Endodermal cell (in vitro differentiated cells): Measurements from ENCODE around the gene CST2. TPM values are rescaled to one million over a fixed set of nuclear protein-coding genes. Genes with fewer than 3 reads are reported as not detected.
"Not testable (repeated sequence)": the region's sequence is repeated elsewhere in the genome, so short reads cannot be mapped to it uniquely, and the experiment has no call there.

Experiments used
- DNase-seq: peaks from one replicate; pipeline ENCODE4 v3.0.0-alpha.2; 2017
- H3K27ac ChIP-seq: 2 replicates; pipeline ENCODE4 v1.5.1; 2013; ENCODE audit warnings: mild to moderate bottlenecking, low read depth, low read length, moderate library complexity
- H3K27me3 ChIP-seq: 2 replicates; pipeline ENCODE4 v1.6.1; 2013; ENCODE audit warnings: mild to moderate bottlenecking, low read length, moderate library complexity; ENCODE audit not compliant: insufficient read depth, control insufficient read depth, poor library complexity, severe bottlenecking
- H3K36me3 ChIP-seq: 2 replicates; pipeline ENCODE4 v1.7.0; 2013; ENCODE audit warnings: mild to moderate bottlenecking, low read length, moderate library complexity; ENCODE audit not compliant: control insufficient read depth, insufficient read depth
- H3K4me1 ChIP-seq: one replicate; pipeline ENCODE4 v1.7.0; 2013; ENCODE audit warnings: low read length; ENCODE audit not compliant: control insufficient read depth, insufficient read depth
- H3K4me3 ChIP-seq: 2 replicates; pipeline ENCODE4 v1.5.1; 2013; ENCODE audit warnings: mild to moderate bottlenecking, low read length, moderate library complexity
- H3K9ac ChIP-seq: 2 replicates; pipeline ENCODE4 v1.6.1; 2013; ENCODE audit warnings: mild to moderate bottlenecking, low read length, moderate library complexity; ENCODE audit not compliant: poor library complexity, severe bottlenecking; ENCODE audit errors: extremely low read depth
- H3K9me3 ChIP-seq: 2 replicates; pipeline ENCODE4 v1.6.1; 2013; ENCODE audit warnings: mild to moderate bottlenecking, low read length, moderate library complexity; ENCODE audit not compliant: control insufficient read depth
- H3K27ac Mint-ChIP-seq: 2 replicates; pipeline ENCODE4 v1.8.0; 2020; ENCODE audit warnings: mixed read lengths
- H3K27me3 Mint-ChIP-seq: 2 replicates; pipeline ENCODE4 v1.8.0; 2021; ENCODE audit warnings: mild to moderate bottlenecking, mixed read lengths; ENCODE audit not compliant: insufficient read depth
- H3K36me3 Mint-ChIP-seq: 2 replicates; pipeline ENCODE4 v1.8.0; 2020; ENCODE audit warnings: low read depth, mixed read lengths
- H3K4me1 Mint-ChIP-seq: 2 replicates; pipeline ENCODE4 v1.8.0; 2020; ENCODE audit warnings: mixed read lengths
- H3K4me3 Mint-ChIP-seq: 2 replicates; pipeline ENCODE4 v1.8.0; 2020; ENCODE audit warnings: mild to moderate bottlenecking, moderate library complexity, mixed read lengths
- H3K9me3 Mint-ChIP-seq: 2 replicates; pipeline ENCODE4 v1.8.0; 2020; ENCODE audit warnings: mild to moderate bottlenecking, mixed read lengths
- CTCF ChIP-seq: fragments of 200-600 bp; sonication (generic); conservative IDR thresholded peaks from 2 replicates; pipeline ENCODE4 v1.5.0; 2021; ENCODE audit warnings: antibody characterized with exemption, mild to moderate bottlenecking
- WGBS, 2 experiments: methylation state at CpG; one replicate each; pipeline versions ENCODE4 v1.1.5 to v1.1.7; 2013; ENCODE audit warnings: missing lambda C conversion rate in 2 of 2, mixed read lengths in 1 of 2; ENCODE audit not compliant: insufficient coverage in 1 of 2, insufficient read length in 1 of 2; 5-methylcytosine and 5-hydroxymethylcytosine counted together
- total RNA-seq, 2 donors: library from RNA; stranded (reverse); fragmentation: NEBNext Ultra II Directional in 1 of 2; extraction: Animal tissue kit (Norgen Biotek cat#: 25700) in 1 of 2; gene quantifications; 2 replicates in 1 of 2; 3 replicates in 1 of 2; pipeline ENCODE4 v1.2.1, GENCODE V29; 2021

Gene CST2
- total RNA-seq, 2 donors from 2014 or later = 0.62 TPM; not detected in 1

- peaks cover 1% of the 10 kb centered on the region for H3K9me3 Mint-ChIP-seq
- H3K9me3 ChIP-seq = no peaks in the 10 kb centered on the region
- peaks cover 9% of the 10 kb centered on the region for H3K27me3 Mint-ChIP-seq
- no peak overlapping the region for H3K9ac ChIP-seq
- no peak overlapping the region for H3K4me3 Mint-ChIP-seq
- no peak overlapping the region for H3K27ac Mint-ChIP-seq
- H3K27ac ChIP-seq = no peak overlapping the region
- TF ChIP-seq CTCF = peak; percentile 89
- H3K4me1 ChIP-seq = no peaks in the 10 kb centered on the region
- H3K36me3 ChIP-seq = no peaks in the 10 kb centered on the region
- H3K36me3 Mint-ChIP-seq = no peaks in the 10 kb centered on the region
- H3K4me3 ChIP-seq = no peak overlapping the region
- peak; percentile 89 for DNase-seq
- peaks cover 8% of the 10 kb centered on the region for H3K4me1 Mint-ChIP-seq
- no peaks in the 10 kb centered on the region for H3K27me3 ChIP-seq
- WGBS, 2 experiments = 65 to 93% methylated on average over 2 to 8 of the region's 8 CpGs
Observed at GRCh38 chr20:23782366-23782983, 44.1 kb downstream of the CST2 start.

GRCh38 chr20:23778676-23779075, 47.9 kb downstream of the CST2 start:
- not testable (repeated sequence) for H3K4me3 ChIP-seq, H3K27me3 ChIP-seq, H3K9me3 ChIP-seq, H3K36me3 Mint-ChIP-seq, H3K4me1 ChIP-seq, H3K27me3 Mint-ChIP-seq, H3K9me3 Mint-ChIP-seq, H3K36me3 ChIP-seq, H3K9ac ChIP-seq, H3K27ac Mint-ChIP-seq, H3K27ac ChIP-seq, DNase-seq, H3K4me3 Mint-ChIP-seq
- H3K4me1 Mint-ChIP-seq = peaks cover 22% of the 10 kb centered on the region

- H3K4me1 ChIP-seq, H3K36me3 ChIP-seq, H3K27me3 Mint-ChIP-seq, H3K27me3 ChIP-seq, H3K27ac ChIP-seq, H3K27ac Mint-ChIP-seq, H3K36me3 Mint-ChIP-seq, DNase-seq, H3K4me3 Mint-ChIP-seq, H3K4me3 ChIP-seq, H3K9ac ChIP-seq, H3K9me3 ChIP-seq, H3K9me3 Mint-ChIP-seq: not testable (repeated sequence)
- WGBS, 2 experiments = 88 to 95% methylated on average over 4 to 6 of the region's 8 CpGs
- peaks cover 25% of the 10 kb centered on the region for H3K4me1 Mint-ChIP-seq
Observed at GRCh38 chr20:23777380-23777779, 49.1 kb downstream of the CST2 start.

- peak; percentile 86 for DNase-seq
- no peaks in the 10 kb centered on the region for H3K36me3 ChIP-seq
- no peak overlapping the region for H3K27ac ChIP-seq
- 69% methylated on average over 11 of the region's 14 CpGs; no CpG with 5 or more reads in 1 of the 2 experiments for WGBS, 2 experiments
- no peaks in the 10 kb centered on the region for H3K4me1 ChIP-seq
- H3K4me1 Mint-ChIP-seq = peaks cover 17% of the 10 kb centered on the region
- peaks cover 16% of the 10 kb centered on the region for H3K27me3 Mint-ChIP-seq
- H3K4me3 ChIP-seq = no peak overlapping the region
- H3K27ac Mint-ChIP-seq = no peak overlapping the region
- TF ChIP-seq CTCF = peak; percentile 70
- no peak overlapping the region for H3K9ac ChIP-seq
- H3K9me3 Mint-ChIP-seq = no peaks in the 10 kb centered on the region
- no peak overlapping the region for H3K4me3 Mint-ChIP-seq
- H3K36me3 Mint-ChIP-seq = no peaks in the 10 kb centered on the region
- no peaks in the 10 kb centered on the region for H3K27me3 ChIP-seq
- no peaks in the 10 kb centered on the region for H3K9me3 ChIP-seq
Observed at GRCh38 chr20:23776067-23776771, 50.3 kb downstream of the CST2 start.
